Endothelial cell of hepatic sinusoid (primary cell): ENCODE results near the gene RARG.
"Not testable (repeated sequence)": the region's sequence is repeated elsewhere in the genome, so short reads cannot be mapped to it uniquely, and the experiment has no call there.

Source experiments
- in situ Hi-C: cut with HindIII; loops from 2 replicates; pipeline ENCODE4 v1.10.0; 2017; ENCODE audit warnings: low sequenced_read_pairs

Gene RARG

GRCh38 chr12:53177447-53177846, 54.6 kb downstream of the RARG start:
- in situ Hi-C loops: not testable (repeated sequence)

GRCh38 chr12:53176750-53177149, 55.3 kb downstream of the RARG start:
- in situ Hi-C loops: no loop called here

- in situ Hi-C loops: loop anchor here (5.0 kb wide), 1 partner anchor 98 kb away; the partner anchor contains the start of gene SPRYD3
Observed at GRCh38 chr12:53174881-53175491, 57.0 kb downstream of the RARG start.

GRCh38 chr12:53173085-53173715, 58.8 kb downstream of the RARG start:
- in situ Hi-C loops: loop anchor here (5.0 kb wide), 1 partner anchor 96 kb away; the partner anchor contains the start of gene SPRYD3

GRCh38 chr12:53172352-53172751, 59.7 kb downstream of the RARG start:
- in situ Hi-C loops: loop anchor here (5.0 kb wide), 1 partner anchor 95 kb away; the partner anchor contains the start of gene SPRYD3

GRCh38 chr12:53171725-53172329, 60.2 kb downstream of the RARG start:
- in situ Hi-C loops: loop anchor here (5.0 kb wide), 1 partner anchor 95 kb away; the partner anchor contains the start of gene SPRYD3

GRCh38 chr12:53170876-53171724, 60.9 kb downstream of the RARG start:
- in situ Hi-C loops: loop anchor here (5.0 kb wide), 1 partner anchor 94 kb away; the partner anchor contains the start of gene SPRYD3

GRCh38 chr12:53170215-53170614, 61.8 kb downstream of the RARG start:
- in situ Hi-C loops: loop anchor here (5.0 kb wide), 1 partner anchor 93 kb away; the partner anchor contains the start of gene SPRYD3

GRCh38 chr12:53169644-53170043, 62.4 kb downstream of the RARG start:
- in situ Hi-C loops: loop anchor here (5.0 kb wide), 1 partner anchor 92 kb away; the partner anchor contains the start of gene SPRYD3

GRCh38 chr12:53166837-53167236, 65.2 kb downstream of the RARG start:
- in situ Hi-C loops: no loop called here

GRCh38 chr12:53163008-53163407, 69.0 kb downstream of the RARG start:
- in situ Hi-C loops: not testable (repeated sequence)

GRCh38 chr12:53161119-53161911, 70.7 kb downstream of the RARG start:
- in situ Hi-C loops: no loop called here

GRCh38 chr12:53160673-53161072, 71.3 kb downstream of the RARG start:
- in situ Hi-C loops: no loop called here
